Right ventricle myocardium superior (tissue), 1 donor: Measurements from ENCODE around the gene CAMK2A. TPM values are rescaled to one million over a fixed set of nuclear protein-coding genes. Genes with fewer than 3 reads are reported as not detected.

Experiments used
- total RNA-seq: library from RNA; stranded (reverse); fragmentation: NEBNext Ultra II Directional; extraction: Animal tissue kit (Norgen Biotek cat#: 25700); gene quantifications from one replicate; pipeline ENCODE4 v1.2.1, GENCODE V29; 2021
- donor health status: DM: no; HTN: yes; CAD: no; lungs with severe emphysema.

Gene CAMK2A
- total RNA-seq, 1 donor from 2014 or later, result 17.1 TPM

Other genes with a start within 250 kb of the CAMK2A start
- 19.5 TPM for gene CSF1R, start 203.2 kb downstream of the CAMK2A start, total RNA-seq
- 47.0 TPM for gene PDGFRB, start 133.9 kb downstream of the CAMK2A start, total RNA-seq
- gene CDX1, start 123.0 kb downstream of the CAMK2A start, total RNA-seq, result not detected
- gene SLC6A7, start 99.7 kb downstream of the CAMK2A start, total RNA-seq, result not detected
- gene ARSI, start 13.1 kb upstream of the CAMK2A start, total RNA-seq, result 0.38 TPM
- 17.3 TPM for gene TCOF1, start 67.9 kb upstream of the CAMK2A start, total RNA-seq
- 263 TPM for gene CD74, start 123.1 kb upstream of the CAMK2A start, total RNA-seq
- 1,133 TPM for gene RPS14, start 160.0 kb upstream of the CAMK2A start, total RNA-seq
- 50.8 TPM for gene NDST1, start 218.4 kb upstream of the CAMK2A start, total RNA-seq